ENCODE results near the gene ANKRD44.

Gene ANKRD44

DNA sequence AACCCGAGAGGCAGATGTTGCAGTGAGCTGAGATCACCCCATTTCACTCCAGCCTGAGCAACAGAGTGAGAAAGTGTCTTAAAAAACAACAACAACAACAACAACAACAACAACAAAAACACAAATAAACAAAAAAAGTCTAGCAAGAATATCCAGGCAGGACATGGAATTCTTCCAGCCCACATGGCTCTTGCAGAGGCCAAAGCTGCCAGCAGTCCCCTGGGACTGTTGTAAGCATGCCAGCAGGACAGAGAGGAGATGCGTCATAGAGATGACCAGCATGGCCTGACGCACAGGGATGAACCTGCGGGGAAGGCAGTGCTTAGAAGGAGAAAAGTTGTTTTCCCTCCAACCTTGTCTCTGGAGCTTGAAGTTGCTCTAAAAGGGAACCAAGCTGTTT, 201.8 kb downstream of the ANKRD44 start:
- DNase-seq (ENCODE audit: low read depth) = no peak

DNA sequence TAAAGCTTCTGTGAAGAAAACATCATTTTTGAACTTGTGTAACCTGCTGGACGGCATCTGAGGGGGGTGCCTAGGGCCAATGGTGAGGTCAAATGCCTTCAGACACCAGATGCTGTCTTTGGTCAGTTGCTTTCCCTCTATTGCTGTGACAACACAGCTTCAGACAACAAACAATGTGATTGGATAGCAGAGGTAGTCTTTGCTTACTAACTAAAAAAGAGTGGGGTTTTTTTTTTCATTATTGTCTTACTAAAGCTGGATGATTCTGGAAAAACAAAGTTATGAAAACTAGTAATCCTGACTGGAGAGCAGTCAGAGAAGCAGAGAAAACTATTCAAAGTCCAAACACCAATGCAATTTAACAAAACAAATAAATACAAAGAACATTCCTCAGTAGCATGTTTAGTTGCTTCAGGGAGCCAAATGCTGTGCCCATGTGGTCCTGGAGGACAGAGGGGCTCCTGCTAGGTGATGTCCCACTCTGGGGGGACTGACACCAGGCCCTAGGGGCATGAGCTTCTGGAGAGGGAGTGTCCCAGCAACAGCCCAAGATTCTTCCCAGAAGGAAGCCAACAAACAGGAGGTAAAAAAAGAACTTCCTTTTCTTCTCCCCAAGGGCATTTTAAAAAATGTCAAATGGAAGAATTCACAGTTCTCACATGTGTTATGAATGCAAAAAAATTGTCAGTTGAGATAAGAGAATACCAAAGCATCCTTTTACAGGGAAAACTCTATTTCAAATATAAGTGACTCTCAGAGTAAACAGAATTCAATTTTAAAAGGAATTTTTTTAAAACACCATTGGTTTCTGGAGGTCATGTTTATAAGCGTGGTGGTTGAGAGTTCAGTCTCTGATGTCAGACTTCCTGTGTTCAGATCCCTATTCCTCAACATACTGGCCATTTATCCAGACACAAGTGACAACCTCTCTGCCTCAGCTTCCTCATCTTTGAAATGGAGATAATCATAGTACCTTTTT, 203.0 kb downstream of the ANKRD44 start:
- no peak for DNase-seq (ENCODE audit: low read depth)

DNA sequence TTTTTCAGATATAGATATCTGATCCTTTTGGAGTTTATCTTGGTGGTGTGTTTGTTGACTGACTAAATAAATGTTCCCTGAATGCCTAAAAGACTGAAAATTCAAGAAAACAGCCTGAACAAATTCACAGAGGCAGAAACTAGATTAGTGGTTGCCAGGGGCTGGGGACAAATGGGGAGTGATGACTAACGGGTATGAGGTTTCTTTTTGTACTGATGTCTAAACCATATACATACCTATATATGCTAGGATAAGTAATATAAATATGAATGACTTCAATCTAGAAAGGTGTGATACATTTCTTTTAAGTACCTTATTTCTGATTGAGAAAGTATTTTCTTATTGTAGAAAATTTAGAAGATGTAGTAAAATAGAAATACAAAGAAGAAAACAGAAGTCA, 207.2 kb downstream of the ANKRD44 start:
- no peak for DNase-seq (ENCODE audit: low read depth)

- no peak for DNase-seq (ENCODE audit: low read depth)
Observed at GRCh38 chr2:197102231-197102630, 208.3 kb downstream of the ANKRD44 start.

DNA sequence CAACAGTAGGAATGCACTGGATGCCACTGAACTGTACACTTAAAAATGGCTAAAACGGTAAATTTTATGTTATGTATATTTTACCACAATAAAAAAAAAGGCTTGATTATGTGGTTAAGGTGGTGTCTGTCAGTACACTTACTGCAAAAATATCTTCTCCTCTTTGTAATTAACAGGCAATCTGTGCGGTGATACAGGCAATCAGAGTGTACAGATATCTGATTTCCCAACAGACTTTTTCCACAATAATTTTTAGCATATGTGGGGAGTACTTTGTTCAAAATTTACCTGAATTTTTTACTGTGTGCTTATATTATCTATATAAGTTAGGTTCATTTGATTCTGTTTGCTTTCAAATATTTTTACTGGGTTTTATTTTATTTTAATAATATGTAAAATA, 209.1 kb downstream of the ANKRD44 start:
- no peak for DNase-seq (ENCODE audit: low read depth)

DNA sequence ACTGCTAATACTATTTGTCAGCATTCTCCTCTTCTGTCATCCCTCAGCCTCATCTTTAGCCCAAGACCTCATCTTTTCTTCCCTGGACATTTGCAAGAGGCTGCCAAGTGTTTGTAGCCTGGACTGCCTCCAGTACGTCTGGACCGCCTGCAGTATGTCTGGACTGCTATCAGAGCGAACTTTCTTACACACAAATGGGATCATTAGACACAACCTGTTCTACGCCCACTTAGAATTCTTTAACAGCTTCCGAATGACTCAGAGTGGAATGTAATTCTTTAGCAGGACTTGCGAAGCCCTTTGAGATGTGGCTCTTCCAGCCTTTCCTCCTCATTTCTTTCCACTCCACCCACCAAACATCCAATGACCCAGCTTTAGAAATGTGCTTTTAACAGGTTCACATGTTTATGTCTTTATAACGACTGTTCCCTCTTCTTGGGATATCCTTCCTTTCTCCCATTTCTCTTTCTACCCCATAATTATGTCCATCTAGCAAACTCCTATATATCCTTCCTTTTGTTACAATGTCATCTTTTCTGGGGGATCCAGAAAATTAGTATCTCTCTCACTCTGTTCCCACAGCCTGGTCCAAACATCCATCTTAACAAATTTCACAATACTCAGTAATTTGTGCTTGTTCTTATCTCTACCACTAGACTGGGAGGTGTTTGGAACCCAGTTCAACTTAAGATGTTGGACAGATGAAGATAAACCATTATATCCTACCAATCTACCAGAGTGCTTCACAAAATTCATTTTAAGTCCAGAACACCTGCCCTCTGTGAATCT, 212.8 kb downstream of the ANKRD44 start:
- no peak for DNase-seq (ENCODE audit: low read depth)

DNA sequence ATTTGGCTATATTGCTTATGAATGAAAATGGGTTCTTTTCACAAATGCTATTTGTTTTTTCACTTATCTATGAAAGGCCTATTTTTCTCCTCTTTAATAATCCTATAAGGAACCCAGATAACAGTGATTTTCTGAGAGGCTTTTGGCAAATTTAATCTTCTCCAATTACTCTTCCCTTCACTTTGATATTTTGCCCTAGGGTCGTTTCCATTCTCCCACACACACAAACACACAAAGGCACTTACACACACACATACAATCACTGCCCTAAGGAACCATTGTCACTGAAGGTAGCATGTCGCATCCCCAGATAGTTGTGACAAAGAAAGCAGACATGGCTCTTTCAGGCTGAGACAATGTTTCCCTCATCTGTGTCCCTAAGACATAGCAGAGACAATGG, 213.9 kb downstream of the ANKRD44 start:
- no peak for DNase-seq (ENCODE audit: low read depth)

DNA sequence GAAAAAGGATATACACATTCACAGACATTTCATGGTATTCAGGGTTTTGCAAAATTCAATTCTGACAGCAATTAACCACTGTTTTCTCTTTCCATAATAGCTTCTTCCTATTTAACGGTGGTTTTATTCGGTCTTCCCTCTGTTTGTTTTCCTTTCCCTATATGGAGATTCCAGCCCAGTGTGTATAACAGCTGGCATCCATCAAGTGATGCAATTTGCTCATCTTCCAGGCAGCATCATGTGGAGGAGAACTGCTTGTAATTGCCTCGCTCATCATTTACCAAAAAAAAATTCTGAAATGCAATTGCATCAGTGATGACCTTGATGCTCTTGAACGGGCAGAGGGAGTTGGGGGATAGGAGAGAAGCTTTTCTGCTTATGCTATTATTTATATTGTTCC, 218.1 kb downstream of the ANKRD44 start:
- no peak for DNase-seq (ENCODE audit: low read depth)

GRCh38 chr2:197090742-197091367, 219.7 kb downstream of the ANKRD44 start:
- DNase-seq (ENCODE audit: low read depth) = no peak

GRCh38 chr2:197089655-197090054, 220.9 kb downstream of the ANKRD44 start:
- DNase-seq (ENCODE audit: low read depth) = no peak

DNA sequence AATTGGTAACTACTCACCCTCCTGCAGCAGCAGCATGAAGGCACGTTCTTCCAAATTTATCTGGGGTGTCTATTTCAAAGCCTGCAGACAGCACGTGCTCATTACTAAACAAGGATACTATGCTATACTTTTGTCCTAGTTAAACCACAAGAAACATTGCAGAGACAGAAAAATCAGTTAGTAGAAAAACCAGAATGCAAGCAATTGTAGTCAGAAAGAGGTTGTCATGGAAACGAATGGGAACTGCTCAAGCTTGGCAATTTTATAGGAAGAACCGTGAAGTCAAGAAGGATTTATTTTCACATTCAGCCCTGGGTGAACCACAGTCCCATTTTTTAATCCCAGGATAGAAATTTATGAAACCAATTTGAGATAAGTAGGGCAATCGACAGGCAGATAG, 221.9 kb downstream of the ANKRD44 start:
- DNase-seq (ENCODE audit: low read depth) = no peak

- DNase-seq (ENCODE audit: low read depth) = no peak
Observed at GRCh38 chr2:197086500-197086899, 224.1 kb downstream of the ANKRD44 start.

- no peak for DNase-seq (ENCODE audit: low read depth)
Observed at GRCh38 chr2:197085665-197086064, 224.9 kb downstream of the ANKRD44 start.

GRCh38 chr2:197081294-197081693, 229.3 kb downstream of the ANKRD44 start:
- DNase-seq (ENCODE audit: low read depth) = no peak

DNA sequence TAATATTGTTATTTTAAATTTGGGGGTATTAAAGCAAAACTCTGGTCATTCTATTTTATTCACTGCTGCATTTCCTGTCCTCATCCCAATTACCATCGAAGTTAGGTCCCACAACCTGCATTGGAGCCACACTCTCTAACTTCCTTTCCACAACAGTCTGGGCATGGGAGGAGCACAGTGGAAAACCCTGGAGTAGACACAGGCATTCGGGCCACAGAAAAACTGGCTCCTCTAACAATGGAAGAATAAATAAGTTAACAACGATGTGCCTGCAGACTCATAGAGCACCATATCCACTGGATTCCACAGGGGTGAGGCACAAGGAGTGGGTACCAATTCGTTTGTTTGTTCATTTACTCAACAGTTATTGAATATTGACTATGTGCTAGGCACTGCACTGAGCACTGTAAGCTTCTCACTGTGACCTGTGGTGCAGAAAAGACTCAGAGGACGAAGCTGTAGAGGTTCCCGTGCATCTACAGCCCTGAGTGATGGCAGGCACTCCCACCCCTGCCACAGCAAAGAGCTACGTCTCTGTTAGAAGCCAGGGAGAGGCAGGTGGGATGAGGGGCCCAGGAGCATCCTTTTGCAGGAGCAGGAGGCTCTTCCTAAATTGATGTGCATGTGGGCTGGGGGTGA, 229.9 kb downstream of the ANKRD44 start:
- DNase-seq (ENCODE audit: low read depth) = no peak

- no peak for DNase-seq (ENCODE audit: low read depth)
Observed at GRCh38 chr2:197079832-197080555, 230.6 kb downstream of the ANKRD44 start.

GRCh38 chr2:197079414-197079813, 231.2 kb downstream of the ANKRD44 start:
- no peak for DNase-seq (ENCODE audit: low read depth)

DNA sequence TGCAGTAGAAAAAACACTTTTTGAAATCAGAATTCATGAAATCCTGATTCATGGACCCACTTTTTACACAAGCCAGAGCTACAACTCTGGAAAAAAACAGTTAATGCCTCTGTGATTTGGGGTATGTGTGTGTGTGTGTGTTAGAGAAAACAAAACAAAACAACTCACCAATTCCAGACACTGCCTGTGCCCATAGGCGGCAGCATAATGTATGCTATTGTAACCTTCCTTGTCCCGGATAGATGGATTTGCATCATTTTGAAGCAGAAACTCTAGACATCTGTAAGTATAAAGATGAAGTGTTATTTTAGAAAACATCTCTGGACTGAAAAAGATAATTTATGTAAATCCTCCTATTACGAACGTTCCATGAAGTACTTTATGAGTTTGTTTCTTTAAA, 232.0 kb downstream of the ANKRD44 start:
- no peak for DNase-seq (ENCODE audit: low read depth)

DNA sequence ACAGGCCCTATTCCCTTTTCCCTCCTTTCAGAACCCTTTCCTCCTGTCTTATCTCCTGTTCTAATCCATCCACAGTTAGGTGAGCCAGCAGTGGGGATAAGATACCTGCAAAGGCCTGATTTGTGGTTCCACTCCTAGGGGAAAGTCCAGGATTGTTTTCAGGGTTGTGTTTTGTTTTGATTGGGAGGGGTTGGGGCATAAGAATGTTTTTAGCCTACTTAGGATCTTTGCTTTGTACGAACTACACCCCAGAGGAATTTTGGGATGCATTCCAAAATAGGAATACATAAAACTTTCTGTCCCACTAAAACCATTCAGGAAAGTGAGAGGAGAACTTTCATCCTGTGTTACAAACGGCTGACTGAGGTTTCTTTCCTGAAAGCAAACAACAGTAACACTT, 233.2 kb downstream of the ANKRD44 start:
- DNase-seq (ENCODE audit: low read depth) = no peak

DNA sequence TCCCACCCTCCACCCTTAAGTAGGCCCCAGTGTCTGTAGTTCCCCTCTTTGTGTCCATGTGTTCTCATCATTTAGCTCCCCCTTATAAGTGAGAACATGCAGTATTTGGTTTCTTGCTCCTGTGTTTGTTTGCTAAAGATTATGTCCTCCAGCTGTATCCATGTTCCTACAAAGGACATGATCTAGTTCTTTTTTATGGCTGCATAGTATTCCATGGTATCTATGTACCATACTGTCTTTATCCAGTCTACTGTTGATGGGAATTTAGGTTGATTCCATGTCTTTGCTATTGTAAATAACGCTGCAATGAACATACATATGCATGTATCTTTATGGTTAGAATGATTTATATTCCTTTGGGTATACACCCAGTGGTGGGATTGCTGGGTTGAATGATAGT, 233.9 kb downstream of the ANKRD44 start:
- no peak for DNase-seq (ENCODE audit: low read depth)

DNA sequence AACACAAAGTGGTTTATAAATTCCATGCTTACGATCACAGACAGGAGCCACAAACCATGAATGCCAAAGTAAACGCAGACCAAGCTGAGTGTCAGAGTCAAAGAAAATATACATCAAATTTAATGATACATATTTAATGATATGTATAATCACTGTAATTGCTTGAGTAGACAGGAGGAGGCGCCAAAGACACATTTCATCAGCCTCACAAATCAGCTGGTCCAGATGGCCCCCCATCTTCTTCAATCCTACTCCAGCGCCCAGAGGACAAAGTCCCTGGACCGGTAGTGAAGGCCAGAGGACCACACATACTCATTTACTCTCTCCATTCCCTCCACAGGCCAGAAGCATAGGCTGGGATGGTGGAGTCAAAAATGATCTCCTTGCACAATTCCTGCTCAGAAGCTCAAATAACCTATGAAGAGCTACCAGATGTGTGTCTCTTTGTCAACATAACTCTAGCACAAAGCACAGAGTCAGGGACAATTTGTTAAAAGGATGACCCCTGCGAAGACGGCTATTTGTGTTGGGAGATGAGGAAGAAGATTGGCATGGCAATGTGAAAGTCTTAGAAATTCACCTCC, 234.7 kb downstream of the ANKRD44 start:
- DNase-seq (ENCODE audit: low read depth) = no peak
